ENCODE data around the gene ZNF827. TPM values are rescaled to one million over a fixed set of nuclear protein-coding genes. Genes with fewer than 3 reads are reported as not detected.

The ZNF827 gene
- total RNA-seq, 1 experiment from 2014 or later, result 6.3 TPM

DNA sequence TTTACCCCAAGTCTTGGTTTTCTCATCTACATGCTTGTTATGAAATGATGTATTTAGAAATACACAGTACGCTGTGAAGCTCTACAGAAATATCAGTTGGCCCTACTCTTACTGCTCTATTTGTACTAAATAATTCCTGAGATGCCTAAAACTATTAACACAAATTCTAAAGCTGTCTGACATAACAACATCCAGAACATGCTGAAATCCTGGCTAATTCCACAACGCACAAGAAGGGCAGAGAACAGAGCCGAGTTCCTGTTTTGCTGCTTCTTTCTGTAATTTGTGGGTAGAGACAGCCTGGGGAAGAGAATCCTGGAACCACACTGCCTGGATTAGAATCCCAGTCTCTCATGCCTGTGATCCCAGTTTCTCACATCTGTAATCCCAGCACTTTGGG is 59.0 kb downstream of the ZNF827 start:
- POLR2A ChIA-PET, result no interaction called here
- in situ Hi-C loops (cut with HindIII; ENCODE audit: low pct_unique_long_range_greater_than_20kb, low sequenced_read_pairs), result no loop called here
- H3K27ac ChIP-seq (ENCODE audit: low read length), result no peak overlapping the region
- H3K4me1 ChIP-seq (ENCODE audit: control insufficient read depth, insufficient read depth, low read length), result no peaks in the 10 kb centered on the region
- ATAC-seq (no peak), DNase-seq (ENCODE audit: low read depth, low spot score) (no peak)
- CTCF ChIA-PET, result no interaction called here
- H3K36me3 ChIP-seq (ENCODE audit: control insufficient read depth, insufficient read depth, low read length), result no peaks in the 10 kb centered on the region
- no peaks in the 10 kb centered on the region for H3K9me3 ChIP-seq (ENCODE audit: control insufficient read depth, insufficient read depth, low read depth, low read length)
- TF ChIP-seq CTCF (IDR thresholded peaks at IDR 0.05) (no peak), TCF7L2 (IDR thresholded peaks at IDR 0.05; ENCODE audit: low read depth, low read length) (no peak), POLR2AphosphoS5 (IDR thresholded peaks at IDR 0.05; ENCODE audit: low read depth, low read length) (no peak), SIN3A (IDR thresholded peaks at IDR 0.05; ENCODE audit: borderline replicate concordance, insufficient read depth, low read depth, low read length) (no peak), REST (IDR thresholded peaks at IDR 0.05; ENCODE audit: insufficient read depth in 1 of 2, low read depth in 2 of 2, low read length in 1 of 2) (no peak)
- no TSS peak for BruUV-seq (replicated peaks)
- intact Hi-C loops (cut with micrococcal nuclease; ENCODE audit: unreplicated experiment), result no loop called here
- H3K27me3 ChIP-seq (ENCODE audit: control insufficient read depth, insufficient read depth, low read length), result no peaks in the 10 kb centered on the region
- no peak overlapping the region for H3K4me3 ChIP-seq (ENCODE audit: low read depth in 2 of 2, low read length in 2 of 2)

DNA sequence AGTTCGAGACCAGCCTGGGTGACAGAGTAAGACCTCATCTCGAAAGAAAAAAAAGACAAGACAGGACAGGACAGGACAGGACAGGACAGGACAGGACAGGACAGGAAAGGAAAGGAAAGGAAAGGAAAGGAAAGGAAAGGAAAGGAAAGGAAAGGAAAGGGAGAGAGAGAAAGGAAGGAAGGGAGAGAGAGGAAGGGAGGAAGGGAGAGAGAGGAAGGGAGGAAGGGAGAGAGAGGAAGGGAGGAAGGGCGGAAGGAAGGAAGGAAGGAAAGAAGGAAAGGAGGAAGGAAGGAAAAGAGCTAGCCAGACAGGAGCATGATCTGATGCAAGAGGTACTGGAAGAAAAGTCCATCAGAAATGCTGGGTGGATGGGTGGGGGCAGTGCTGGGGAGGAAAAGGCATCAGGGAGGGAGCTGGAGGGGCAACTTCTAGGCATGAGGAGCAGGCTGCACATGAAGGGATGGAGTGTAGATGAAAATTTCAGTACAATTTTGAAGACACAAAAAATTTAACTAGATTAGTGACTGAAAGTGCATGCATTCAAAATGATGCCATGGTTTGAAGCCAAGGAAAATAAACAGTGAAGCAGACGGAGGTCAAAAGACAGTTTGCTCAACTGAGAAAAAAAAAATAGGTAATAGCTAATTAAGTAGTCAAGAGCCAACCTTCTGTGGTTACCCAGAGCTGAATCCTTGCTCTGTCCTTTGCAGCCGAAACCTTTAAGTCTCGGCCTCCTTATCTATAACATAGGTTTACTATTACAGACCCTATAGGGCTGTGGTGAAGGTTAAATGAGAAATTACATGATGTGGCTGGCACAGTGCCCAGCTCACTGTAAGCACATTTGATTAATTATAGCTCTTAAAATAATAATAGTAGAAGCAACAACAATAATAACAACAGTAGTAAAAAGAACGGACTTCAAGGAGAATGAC is 59.9 kb downstream of the ZNF827 start:
- in situ Hi-C loops (cut with HindIII; ENCODE audit: low pct_unique_long_range_greater_than_20kb, low sequenced_read_pairs), result no loop called here
- H3K9me3 ChIP-seq (ENCODE audit: control insufficient read depth, insufficient read depth, low read depth, low read length), result no peaks in the 10 kb centered on the region
- intact Hi-C loops (cut with micrococcal nuclease; ENCODE audit: unreplicated experiment), result no loop called here
- ChIA-PET CTCF (no interaction called here), POLR2A (no interaction called here)
- no peak for TF ChIP-seq CTCF (IDR thresholded peaks at IDR 0.05)
- TF ChIP-seq POLR2AphosphoS5 (IDR thresholded peaks at IDR 0.05; ENCODE audit: low read depth, low read length), result no peak
- TF ChIP-seq SIN3A (IDR thresholded peaks at IDR 0.05; ENCODE audit: borderline replicate concordance, insufficient read depth, low read depth, low read length), result no peak
- TF ChIP-seq REST (IDR thresholded peaks at IDR 0.05; ENCODE audit: insufficient read depth in 1 of 2, low read depth in 2 of 2, low read length in 1 of 2), result no peak
- TF ChIP-seq TCF7L2 (IDR thresholded peaks at IDR 0.05; ENCODE audit: low read depth, low read length), result no peak
- H3K27ac ChIP-seq (ENCODE audit: low read length), result no peak overlapping the region
- H3K4me3 ChIP-seq (ENCODE audit: low read depth in 2 of 2, low read length in 2 of 2), result no peak overlapping the region
- no TSS peak for BruUV-seq (replicated peaks)
- DNase-seq (ENCODE audit: low read depth, low spot score) (no peak), ATAC-seq (no peak)
- no peaks in the 10 kb centered on the region for H3K4me1 ChIP-seq (ENCODE audit: control insufficient read depth, insufficient read depth, low read length)
- no peaks in the 10 kb centered on the region for H3K36me3 ChIP-seq (ENCODE audit: control insufficient read depth, insufficient read depth, low read length)
- no peaks in the 10 kb centered on the region for H3K27me3 ChIP-seq (ENCODE audit: control insufficient read depth, insufficient read depth, low read length)
